ENCODE results near the gene MAGI1. TPM values are rescaled to one million over a fixed set of nuclear protein-coding genes. Genes with fewer than 3 reads are reported as not detected.

MAGI1 gene
- total and polyA plus RNA-seq, 7 experiments from 2014 or later, result 0.39 TPM; not detected in 6

DNA sequence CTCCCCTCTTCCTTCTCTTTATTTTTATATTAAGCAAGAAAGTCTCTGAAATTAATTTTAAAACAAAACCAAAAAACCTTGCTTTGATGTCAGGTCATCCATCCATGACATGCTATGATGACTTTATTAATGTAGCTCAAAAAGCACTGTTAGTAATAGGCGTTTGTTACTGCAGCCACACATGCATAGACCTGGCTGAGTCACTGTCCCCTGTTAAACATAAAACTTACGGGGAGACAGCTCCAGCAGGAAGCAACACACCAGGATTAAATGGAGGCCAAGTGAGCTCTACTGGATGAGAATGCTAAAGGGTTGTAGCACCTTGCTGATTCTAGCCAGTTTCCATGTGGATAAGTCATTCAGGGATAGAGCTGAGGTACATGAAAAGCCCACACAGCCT lies 661.1 kb downstream of the MAGI1 start:
- ATAC-seq (no peak), DNase-seq (no peak)
- H3K4me3 Mint-ChIP-seq, result no peak overlapping the region
- no peaks in the 10 kb centered on the region for H3K36me3 Mint-ChIP-seq
- Histone ChIP-seq H3K9me3 (ENCODE audit: control insufficient read depth in 2 of 3, low read length in 3 of 3) (no peaks in the 10 kb centered on the region), H3K27me3 (ENCODE audit: control insufficient read depth in 2 of 2, insufficient read depth in 2 of 2, low read length in 2 of 2) (no peaks in the 10 kb centered on the region), H3K4me1 (ENCODE audit: control insufficient read depth in 2 of 2, insufficient read depth in 2 of 2, low read length in 2 of 2) (no peaks in the 10 kb centered on the region), H3K4me3 (ENCODE audit: low read length) (no peak overlapping the region), H3K36me3 (ENCODE audit: control insufficient read depth in 2 of 3, insufficient read depth in 3 of 3, low read length in 3 of 3) (no peaks in the 10 kb centered on the region), H3K27ac (ENCODE audit: low read depth, low read length) (no peak overlapping the region)
- POLR2A ChIA-PET, result no interaction called here
- CTCF ChIA-PET, result no interaction called here
- H3K27me3 Mint-ChIP-seq, result no peaks in the 10 kb centered on the region
- H3K9me3 Mint-ChIP-seq, result peaks cover under 1 to 17% (median 4%) of the 10 kb centered on the region in 11 donors
- H3K4me1 Mint-ChIP-seq, result no peaks in the 10 kb centered on the region
- no peak overlapping the region for H3K27ac Mint-ChIP-seq
- intact Hi-C loops (cut with micrococcal nuclease), result no loop called here

- peaks cover 0 to 21% (median 4%) of the 10 kb centered on the region in 11 donors for H3K9me3 Mint-ChIP-seq
- H3K27me3 Mint-ChIP-seq, result no peaks in the 10 kb centered on the region
Observed at GRCh38 chr3:65376426-65376825, 662.3 kb downstream of the MAGI1 start.

GRCh38 chr3:65371053-65371452 lies 667.7 kb downstream of the MAGI1 start:
- Mint-ChIP-seq H3K4me1 (peaks cover 0 to 2% (median 0%) of the 10 kb centered on the region in 7 donors), H3K27me3 (peaks cover 0 to 4% (median 0%) of the 10 kb centered on the region in 5 donors), H3K4me3 (no peak overlapping the region), H3K27ac (no peak overlapping the region), H3K9me3 (peaks cover 3 to 21% (median 8%) of the 10 kb centered on the region in 11 donors), H3K36me3 (peaks cover 0 to 3% (median 0%) of the 10 kb centered on the region in 5 donors)
- ATAC-seq (no peak), DNase-seq (no peak)
- H3K4me1 ChIP-seq (ENCODE audit: control insufficient read depth in 2 of 2, insufficient read depth in 2 of 2, low read length in 2 of 2), result no peaks in the 10 kb centered on the region
- no peak overlapping the region for H3K27ac ChIP-seq (ENCODE audit: low read depth, low read length)
- no peaks in the 10 kb centered on the region for H3K36me3 ChIP-seq (ENCODE audit: control insufficient read depth in 2 of 3, insufficient read depth in 3 of 3, low read length in 3 of 3)
- H3K9me3 ChIP-seq (ENCODE audit: control insufficient read depth in 2 of 3, low read length in 3 of 3), result no peaks in the 10 kb centered on the region
- CTCF ChIA-PET, result no interaction called here
- POLR2A ChIA-PET, result no interaction called here
- H3K27me3 ChIP-seq (ENCODE audit: control insufficient read depth in 2 of 2, insufficient read depth in 2 of 2, low read length in 2 of 2), result no peaks in the 10 kb centered on the region
- intact Hi-C loops (cut with micrococcal nuclease), result no loop called here
- no peak overlapping the region for H3K4me3 ChIP-seq (ENCODE audit: low read length)

More at GRCh38 chr3:65376426-65376825, 662.3 kb downstream of the MAGI1 start:
- no peaks in the 10 kb centered on the region for H3K27me3 ChIP-seq (ENCODE audit: control insufficient read depth in 2 of 2, insufficient read depth in 2 of 2, low read length in 2 of 2)
- POLR2A ChIA-PET, result no interaction called here
- intact Hi-C loops (cut with micrococcal nuclease), result no loop called here
- no peaks in the 10 kb centered on the region for H3K9me3 ChIP-seq (ENCODE audit: control insufficient read depth in 2 of 3, low read length in 3 of 3)
- H3K27ac ChIP-seq (ENCODE audit: low read depth, low read length), result no peak overlapping the region
- Mint-ChIP-seq H3K27ac (no peak overlapping the region), H3K4me3 (no peak overlapping the region), H3K36me3 (no peaks in the 10 kb centered on the region), H3K4me1 (no peaks in the 10 kb centered on the region)
- no peaks in the 10 kb centered on the region for H3K36me3 ChIP-seq (ENCODE audit: control insufficient read depth in 2 of 3, insufficient read depth in 3 of 3, low read length in 3 of 3)
- no peak overlapping the region for H3K4me3 ChIP-seq (ENCODE audit: low read length)
- ATAC-seq (no peak), DNase-seq (no peak)
- no peaks in the 10 kb centered on the region for H3K4me1 ChIP-seq (ENCODE audit: control insufficient read depth in 2 of 2, insufficient read depth in 2 of 2, low read length in 2 of 2)
- CTCF ChIA-PET, result no interaction called here

DNA sequence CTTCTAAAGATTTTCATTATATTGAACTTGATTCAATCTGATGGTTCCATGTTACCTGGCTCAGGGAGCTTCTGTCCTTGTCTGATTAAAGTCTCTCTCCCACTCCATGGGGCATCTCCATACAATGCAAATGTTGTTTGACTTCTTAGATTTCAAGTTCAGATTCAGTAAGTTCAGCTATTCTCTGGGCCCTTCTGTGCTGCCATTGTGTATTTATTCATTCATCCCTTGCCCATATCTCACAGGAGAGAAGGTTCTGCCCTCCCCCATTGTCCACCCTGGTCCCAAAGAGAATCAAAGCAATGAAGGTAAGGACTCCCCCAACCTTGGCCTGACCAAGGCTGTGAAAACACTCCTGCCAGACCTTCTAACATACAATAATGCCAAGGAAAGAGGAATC lies 669.9 kb downstream of the MAGI1 start:
- H3K9me3 Mint-ChIP-seq, result peaks cover 3 to 19% (median 8%) of the 10 kb centered on the region in 11 donors

GRCh38 chr3:65362688-65363087 lies 676.0 kb downstream of the MAGI1 start:
- POLR2A ChIA-PET, result no interaction called here

More for the DNA sequence above, 669.9 kb downstream of the MAGI1 start:
- H3K4me1 ChIP-seq (ENCODE audit: control insufficient read depth in 2 of 2, insufficient read depth in 2 of 2, low read length in 2 of 2), result no peaks in the 10 kb centered on the region
- ATAC-seq (no peak), DNase-seq (no peak)
- no peak overlapping the region for H3K4me3 ChIP-seq (ENCODE audit: low read length)
- Mint-ChIP-seq H3K4me1 (peaks cover 0 to 2% (median 0%) of the 10 kb centered on the region in 7 donors), H3K27me3 (peaks cover 0 to 4% (median 0%) of the 10 kb centered on the region in 5 donors), H3K27ac (no peak overlapping the region), H3K36me3 (peaks cover 0 to 3% (median 0%) of the 10 kb centered on the region in 5 donors), H3K4me3 (no peak overlapping the region)
- POLR2A ChIA-PET, result no interaction called here
- no peaks in the 10 kb centered on the region for H3K36me3 ChIP-seq (ENCODE audit: control insufficient read depth in 2 of 3, insufficient read depth in 3 of 3, low read length in 3 of 3)
- CTCF ChIA-PET, result no interaction called here
- H3K27ac ChIP-seq (ENCODE audit: low read depth, low read length), result no peak overlapping the region
- intact Hi-C loops (cut with micrococcal nuclease), result no loop called here
- H3K9me3 ChIP-seq (ENCODE audit: control insufficient read depth in 2 of 3, low read length in 3 of 3), result no peaks in the 10 kb centered on the region
- H3K27me3 ChIP-seq (ENCODE audit: control insufficient read depth in 2 of 2, insufficient read depth in 2 of 2, low read length in 2 of 2), result no peaks in the 10 kb centered on the region

GRCh38 chr3:65361448-65361847 lies 677.3 kb downstream of the MAGI1 start:
- no peak overlapping the region for H3K27ac Mint-ChIP-seq
- POLR2A ChIA-PET, result no interaction called here
- peaks cover 0 to 3% (median 0%) of the 10 kb centered on the region in 7 donors for H3K4me1 Mint-ChIP-seq
- H3K36me3 ChIP-seq (ENCODE audit: control insufficient read depth in 2 of 3, insufficient read depth in 3 of 3, low read length in 3 of 3), result no peaks in the 10 kb centered on the region
- no peaks in the 10 kb centered on the region for H3K36me3 Mint-ChIP-seq
- ATAC-seq (no peak), DNase-seq (no peak)
- peaks cover 11 to 28% (median 18%) of the 10 kb centered on the region in 5 donors for H3K27me3 Mint-ChIP-seq
- intact Hi-C loops (cut with micrococcal nuclease), result no loop called here
- H3K9me3 Mint-ChIP-seq, result peaks cover 0 to 24% (median 5%) of the 10 kb centered on the region in 11 donors
- no peak overlapping the region for H3K4me3 ChIP-seq (ENCODE audit: low read length)
- H3K27me3 ChIP-seq (ENCODE audit: control insufficient read depth in 2 of 2, insufficient read depth in 2 of 2, low read length in 2 of 2), result no peaks in the 10 kb centered on the region
- H3K4me3 Mint-ChIP-seq, result no peak overlapping the region
- CTCF ChIA-PET, result no interaction called here
- H3K9me3 ChIP-seq (ENCODE audit: control insufficient read depth in 2 of 3, low read length in 3 of 3), result no peaks in the 10 kb centered on the region
- H3K27ac ChIP-seq (ENCODE audit: low read depth, low read length), result no peak overlapping the region
- no peaks in the 10 kb centered on the region for H3K4me1 ChIP-seq (ENCODE audit: control insufficient read depth in 2 of 2, insufficient read depth in 2 of 2, low read length in 2 of 2)

More at GRCh38 chr3:65362688-65363087, 676.0 kb downstream of the MAGI1 start:
- DNase-seq (no peak), ATAC-seq (no peak)
- no peak overlapping the region for H3K27ac Mint-ChIP-seq
- peaks cover 1 to 17% (median 9%) of the 10 kb centered on the region in 5 donors for H3K27me3 Mint-ChIP-seq
- Histone ChIP-seq H3K4me1 (ENCODE audit: control insufficient read depth in 2 of 2, insufficient read depth in 2 of 2, low read length in 2 of 2) (no peaks in the 10 kb centered on the region), H3K9me3 (ENCODE audit: control insufficient read depth in 2 of 3, low read length in 3 of 3) (no peaks in the 10 kb centered on the region), H3K27ac (ENCODE audit: low read depth, low read length) (no peak overlapping the region), H3K36me3 (ENCODE audit: control insufficient read depth in 2 of 3, insufficient read depth in 3 of 3, low read length in 3 of 3) (no peaks in the 10 kb centered on the region), H3K4me3 (ENCODE audit: low read length) (no peak overlapping the region), H3K27me3 (ENCODE audit: control insufficient read depth in 2 of 2, insufficient read depth in 2 of 2, low read length in 2 of 2) (no peaks in the 10 kb centered on the region)
- H3K36me3 Mint-ChIP-seq, result no peaks in the 10 kb centered on the region
- H3K4me1 Mint-ChIP-seq, result no peaks in the 10 kb centered on the region
- peaks cover 0 to 18% (median 4%) of the 10 kb centered on the region in 11 donors for H3K9me3 Mint-ChIP-seq
- intact Hi-C loops (cut with micrococcal nuclease), result no loop called here
- CTCF ChIA-PET, result no interaction called here
- no peak overlapping the region for H3K4me3 Mint-ChIP-seq

Measured in naive thymus-derived CD4-positive, alpha-beta T cell (primary cell).